Stimulated activated CD8-positive, alpha-beta memory T cell treated with anti-CD3 and anti-CD28 coated beads, Interleukin-2, amount 100 ng/mL, for 1 hour (primary cell): Measurements from ENCODE around the gene RBM19.

ENCODE experiments used
- DNase-seq, 2 donors: peaks; one replicate each; pipeline ENCODE4 v3.0.0-alpha.2; 2020; ENCODE audit warnings: low read depth in 2 of 2

RBM19 gene

DNA sequence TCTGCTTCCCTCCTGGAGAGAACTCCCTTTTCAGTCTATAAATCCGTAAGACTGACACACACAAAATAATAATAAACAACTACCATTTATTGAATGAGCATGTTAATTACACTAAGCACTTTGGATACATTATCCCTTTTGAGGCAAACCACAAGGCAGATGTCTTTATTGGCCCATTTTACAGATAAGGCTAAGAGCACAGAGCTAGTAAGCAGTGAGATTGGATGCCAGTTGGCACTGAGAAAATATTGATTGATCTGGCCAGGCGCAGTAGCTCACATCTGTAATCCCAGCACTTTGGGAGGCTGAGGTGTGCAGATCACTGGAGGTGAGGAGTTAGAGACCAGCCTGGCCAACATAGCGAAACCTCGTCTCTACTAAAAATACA lies 21.9 kb upstream of the RBM19 start:
- DNase-seq = no peak

DNA sequence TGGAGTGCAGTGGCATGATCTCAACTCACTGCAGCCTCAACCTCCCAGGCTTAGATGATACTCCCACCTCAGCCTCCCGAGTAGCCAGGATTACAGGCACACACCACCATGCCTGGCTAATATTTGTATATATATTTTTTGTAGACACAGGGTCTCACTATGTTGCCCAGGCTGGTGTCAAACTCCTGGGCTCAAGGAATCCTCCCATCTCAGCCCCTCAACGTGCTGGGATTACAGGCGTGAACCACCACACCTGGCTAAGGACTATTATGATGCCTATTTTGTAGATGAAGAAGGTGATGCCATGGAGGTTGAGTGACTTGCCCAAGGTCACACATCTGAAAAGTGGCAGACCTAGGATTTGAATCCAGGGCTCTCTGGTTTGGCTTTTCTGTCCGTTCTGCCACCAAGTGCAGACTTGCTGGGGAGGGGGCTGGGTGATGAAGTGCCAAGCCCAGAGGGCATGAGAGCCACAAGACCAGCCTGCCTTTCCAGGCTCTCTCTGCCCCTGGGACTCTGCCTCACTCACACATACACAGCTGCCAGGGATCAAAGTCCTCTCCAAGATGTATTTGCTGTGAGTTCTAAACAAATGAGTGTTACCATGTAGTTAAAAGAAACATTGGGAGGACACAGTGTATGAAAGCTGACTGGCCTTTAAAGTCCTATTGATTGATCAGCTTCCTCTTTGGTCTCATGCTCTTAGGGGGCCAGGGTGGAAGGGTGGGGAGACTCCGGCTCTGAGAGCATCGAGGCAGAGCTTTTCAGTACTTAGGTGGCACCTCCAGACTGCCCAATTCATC lies 21.3 kb upstream of the RBM19 start:
- no peak for DNase-seq

DNA sequence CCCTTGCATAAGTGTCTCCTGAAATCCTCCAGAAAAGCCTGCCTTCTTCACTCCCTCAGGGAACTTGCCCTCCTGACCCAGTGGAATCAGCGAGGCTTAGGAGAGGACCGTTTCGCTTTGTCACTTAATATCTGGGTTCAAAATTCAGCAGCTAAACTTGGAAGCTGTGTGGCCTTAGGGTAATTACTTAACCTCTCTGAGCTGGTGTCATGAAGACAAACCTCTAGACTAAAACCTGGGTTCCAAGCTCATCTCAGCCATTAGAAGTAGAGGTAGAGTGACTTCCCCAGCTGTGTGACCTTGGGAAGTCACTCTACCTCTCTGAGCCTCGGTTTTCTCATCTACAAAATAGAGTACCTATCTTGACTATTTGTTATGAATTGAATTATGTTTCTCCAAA lies 18.3 kb upstream of the RBM19 start:
- no peak for DNase-seq

DNA sequence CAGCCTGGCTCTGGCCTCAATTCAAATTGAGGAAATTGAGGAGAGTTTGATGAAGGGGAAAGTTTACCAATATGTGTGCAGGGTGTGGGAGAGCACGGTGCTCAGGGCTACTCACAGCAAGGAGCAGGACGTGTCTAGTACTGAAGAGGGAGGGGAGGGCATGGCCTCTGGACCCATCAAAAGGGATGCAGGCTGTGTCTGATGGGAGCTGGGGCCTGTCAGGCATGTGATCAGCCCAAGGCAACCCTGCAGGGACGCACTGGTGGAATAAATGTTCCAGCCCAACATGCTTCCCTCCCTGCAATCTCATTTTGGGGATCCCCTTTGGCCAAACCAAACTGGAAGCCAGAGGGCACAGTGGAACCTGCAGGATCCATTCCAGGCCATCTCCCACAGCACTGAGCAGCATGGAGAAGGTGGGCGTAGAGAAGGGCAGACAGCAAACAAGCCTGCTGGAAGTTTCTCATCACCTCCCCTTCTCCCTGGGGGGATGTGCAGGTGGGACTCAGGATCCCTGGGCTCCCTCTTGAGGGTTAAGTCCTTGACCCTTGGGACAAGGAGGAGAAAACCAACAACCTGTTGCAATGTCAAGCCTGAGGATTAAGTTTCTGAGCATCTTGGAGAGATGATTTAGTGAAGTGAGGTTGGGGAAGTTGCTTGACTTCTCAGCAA lies 17.8 kb upstream of the RBM19 start:
- DNase-seq = no peak

DNA sequence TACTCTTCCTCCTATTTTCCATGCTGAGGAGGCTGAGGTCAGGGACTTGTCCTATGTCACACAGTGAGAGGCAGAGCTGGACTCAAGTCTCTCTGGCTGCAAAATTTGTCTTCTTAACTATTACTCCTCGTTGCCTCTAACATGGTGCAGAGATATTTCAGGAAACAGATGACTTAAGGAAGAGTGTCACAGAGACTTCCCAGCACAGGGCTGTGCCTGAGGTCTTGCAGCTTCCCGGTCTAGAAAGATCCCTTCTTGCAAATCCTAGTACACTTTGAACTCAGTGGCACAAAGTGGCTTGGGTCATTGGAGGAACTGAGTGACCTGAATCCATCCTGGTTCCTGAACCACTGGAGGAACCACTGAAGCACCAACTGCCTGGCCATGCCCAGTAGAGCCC lies 17.1 kb upstream of the RBM19 start:
- no peak for DNase-seq

DNA sequence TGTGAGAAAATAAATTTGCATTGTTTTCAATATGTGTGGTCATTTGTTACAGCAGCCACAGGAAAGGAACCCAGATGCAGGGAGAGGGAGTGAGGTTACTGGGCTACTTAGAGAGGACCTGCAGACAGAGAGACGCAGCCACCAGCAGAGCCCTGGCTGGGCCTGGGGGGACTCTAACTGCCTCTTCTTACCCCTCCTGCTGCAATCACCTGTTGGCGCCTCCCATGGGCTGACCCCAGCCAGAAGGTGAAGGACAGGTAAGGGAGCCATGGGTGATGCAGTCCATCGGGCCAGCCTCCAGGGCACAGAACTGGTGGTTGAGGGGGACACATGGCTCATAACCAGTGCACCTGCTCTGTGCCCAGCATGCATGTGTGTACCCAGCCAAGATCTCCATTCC lies 15.8 kb upstream of the RBM19 start:
- no peak for DNase-seq

DNA sequence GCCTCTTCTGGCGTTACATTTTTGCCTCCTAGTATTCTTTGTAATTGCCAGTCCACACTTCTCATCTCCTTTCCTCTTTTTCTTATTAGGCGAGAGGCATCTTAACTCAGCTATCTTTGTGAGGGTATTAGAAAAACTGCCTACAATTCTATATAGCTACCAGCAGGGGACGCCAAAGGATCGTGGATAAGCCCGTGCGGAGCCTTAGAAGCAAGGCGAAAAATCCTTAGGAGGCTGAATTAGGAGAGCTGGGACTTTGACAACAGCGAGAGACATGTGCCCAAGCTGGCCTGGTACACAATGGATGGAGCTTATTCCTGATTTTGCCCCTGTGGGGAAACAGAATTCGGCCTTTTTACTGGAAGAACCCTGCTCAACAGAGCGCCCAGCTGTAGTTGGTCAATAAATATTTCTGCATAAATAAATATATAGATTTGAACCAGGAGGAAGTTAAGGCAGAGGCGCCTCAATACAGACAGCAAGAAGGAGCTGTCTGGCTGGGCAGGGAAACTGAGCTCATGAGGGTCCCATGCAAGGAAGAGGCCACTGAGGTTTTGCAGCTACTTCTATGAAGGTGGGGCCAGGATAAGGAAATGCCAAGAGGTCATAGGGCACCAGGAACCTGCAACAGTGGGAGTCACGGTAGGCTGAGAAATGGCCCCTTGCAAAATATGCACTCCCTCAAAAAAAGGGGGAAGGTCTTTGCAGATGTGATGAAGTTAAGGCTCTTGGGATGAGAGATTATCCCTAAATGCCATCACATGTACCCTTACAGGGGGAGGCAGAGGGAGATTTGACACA lies 14.6 kb upstream of the RBM19 start:
- DNase-seq = no peak

DNA sequence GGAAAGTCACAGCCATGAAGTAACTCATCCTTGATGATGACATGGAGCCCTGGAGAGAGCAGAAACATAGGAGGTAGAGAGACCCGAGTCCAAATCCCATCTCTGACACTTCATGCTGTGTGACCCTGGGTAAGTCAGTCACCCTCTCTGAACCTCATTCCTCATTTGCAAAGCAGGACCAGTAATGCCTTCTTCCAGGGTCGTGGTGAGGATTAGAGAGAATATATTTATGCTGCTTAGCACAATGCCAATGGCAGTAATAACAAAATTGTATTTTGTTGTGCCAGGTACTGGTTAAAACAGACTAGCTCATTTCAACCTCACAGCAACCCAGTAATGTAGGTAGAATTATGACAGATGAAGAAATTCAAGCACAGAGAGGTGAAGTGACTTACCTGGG lies 13.9 kb upstream of the RBM19 start:
- DNase-seq = no peak

DNA sequence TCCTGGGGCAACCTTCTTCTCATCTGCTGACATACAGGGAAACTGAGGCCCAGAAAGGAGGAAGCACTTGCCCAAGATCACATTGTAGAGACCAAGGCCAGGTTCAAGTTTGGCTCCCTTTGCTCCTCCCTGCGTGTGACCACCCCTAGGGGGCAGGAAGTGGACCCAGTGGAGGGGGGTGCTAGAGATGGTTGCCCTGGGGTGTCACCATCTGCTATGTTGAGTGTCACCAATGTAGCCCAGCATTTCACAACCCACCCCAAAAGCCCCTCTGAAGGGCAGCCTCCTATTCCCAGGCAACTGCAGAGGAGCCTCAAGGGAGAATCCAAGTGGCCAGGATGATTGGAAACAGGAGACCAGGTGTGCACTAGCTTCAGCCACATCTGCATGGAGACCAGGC lies 12.0 kb upstream of the RBM19 start:
- DNase-seq = no peak

DNA sequence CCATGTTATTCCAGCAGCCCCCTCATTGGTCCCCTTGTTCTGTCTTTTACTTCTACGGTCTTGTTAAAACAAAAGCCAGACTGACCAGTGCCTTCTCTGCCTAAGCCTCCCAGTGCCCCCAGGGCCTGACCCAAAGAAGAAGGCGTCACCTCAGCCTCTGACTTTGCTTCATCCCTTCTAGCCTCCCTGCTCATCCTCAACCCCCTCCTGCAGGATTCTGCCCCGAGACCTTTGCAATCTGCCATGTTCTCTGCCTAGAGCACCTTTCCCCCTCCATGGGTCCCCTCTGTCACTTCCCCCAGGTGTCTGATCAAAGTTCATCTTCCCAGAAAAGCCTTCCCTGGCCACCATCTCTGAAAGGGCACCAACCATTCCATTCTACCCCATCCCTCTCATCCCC lies 7.9 kb upstream of the RBM19 start:
- DNase-seq = no peak

DNA sequence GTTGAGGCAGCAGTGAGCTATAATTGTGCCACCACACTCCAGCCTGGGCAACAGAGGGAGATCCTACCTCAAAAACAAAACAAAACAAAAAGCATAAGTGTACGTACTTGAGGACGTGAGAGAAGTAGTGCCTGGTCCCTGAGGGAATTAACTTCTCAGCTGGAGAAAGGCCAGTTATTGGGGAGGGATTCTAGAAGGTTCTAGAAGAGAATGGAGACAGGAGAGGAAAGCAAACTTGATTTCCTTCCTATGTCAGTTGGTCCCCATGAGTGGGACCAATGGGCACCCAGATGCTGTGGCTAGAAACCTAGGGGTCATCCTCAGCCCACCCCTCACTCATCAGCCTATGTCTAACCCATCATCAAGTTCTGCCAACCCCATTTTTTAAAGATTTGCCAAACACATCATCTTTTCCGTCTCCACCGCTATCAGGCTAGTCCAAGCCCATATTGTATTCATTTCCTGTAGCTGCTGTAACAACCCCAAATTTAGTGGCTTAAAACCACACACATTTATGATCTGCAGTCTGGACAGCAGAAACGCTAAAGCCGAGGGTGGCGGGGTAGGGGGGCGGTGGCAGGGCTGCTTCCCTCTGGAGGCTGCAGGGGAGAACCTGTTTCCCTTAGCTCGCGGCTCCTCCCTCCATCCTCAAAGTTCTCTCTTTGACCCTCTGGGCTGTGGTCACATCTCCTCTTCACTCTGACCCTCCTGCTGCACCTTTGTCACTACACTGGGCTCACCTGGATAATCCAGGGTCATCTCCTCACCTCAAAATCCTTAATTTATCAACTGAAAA lies 7.2 kb upstream of the RBM19 start:
- no peak for DNase-seq

DNA sequence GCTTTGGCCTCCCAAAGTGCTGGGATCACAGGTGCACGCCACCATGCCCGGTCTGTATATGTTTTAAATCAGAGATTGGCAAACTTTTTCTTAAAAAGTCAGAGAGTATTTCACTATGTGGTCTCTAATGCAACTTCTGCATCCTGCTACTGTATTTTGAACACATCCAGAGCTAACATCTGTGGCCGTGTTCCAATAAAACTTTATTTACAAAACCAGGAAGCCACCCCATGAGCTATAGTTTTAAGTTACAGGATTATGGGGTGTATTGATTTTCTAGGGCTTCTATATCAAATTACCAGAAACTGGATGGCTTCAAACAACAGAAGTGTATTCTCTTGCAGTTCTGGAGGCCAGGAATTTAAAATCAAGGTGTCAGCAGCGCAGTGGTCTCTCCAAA lies 5.3 kb upstream of the RBM19 start:
- DNase-seq = no peak

DNA sequence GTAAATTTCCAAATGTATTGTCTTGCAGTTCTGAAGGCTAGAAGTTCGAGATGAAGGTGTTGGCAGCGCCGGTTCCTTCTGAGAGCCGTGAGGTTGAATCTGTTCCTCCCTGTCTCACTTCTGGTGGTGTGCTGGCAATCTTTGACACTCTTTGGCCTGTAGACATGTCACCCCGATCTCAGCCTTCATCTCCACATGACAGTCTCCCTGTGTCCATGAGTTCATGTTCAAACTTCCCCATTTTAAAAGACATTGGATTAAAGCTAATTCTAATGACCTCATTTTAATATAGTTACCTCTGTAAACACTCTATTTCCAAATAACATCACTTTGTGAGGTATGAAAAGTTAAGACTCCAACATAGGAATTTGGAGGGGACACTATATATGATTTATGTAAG lies 4.1 kb upstream of the RBM19 start:
- DNase-seq = no peak

DNA sequence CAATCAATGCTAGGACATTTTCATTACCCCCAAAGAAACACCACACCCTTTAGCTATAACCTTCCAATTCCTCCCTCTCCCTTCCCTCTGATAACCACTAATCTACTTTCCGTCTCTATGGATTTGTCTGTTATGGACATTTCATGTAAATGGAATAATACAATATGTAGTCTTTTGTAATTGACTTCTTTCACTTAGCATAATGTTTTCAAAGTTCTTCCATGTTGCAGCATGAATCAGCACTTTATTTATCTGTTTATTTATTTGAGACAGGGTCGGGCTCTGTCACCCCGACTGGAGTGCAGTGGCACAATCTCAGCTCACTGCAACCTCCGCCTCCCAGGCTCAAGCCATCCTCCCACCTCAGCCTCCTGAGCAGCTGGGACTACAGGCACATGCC lies 1.2 kb upstream of the RBM19 start:
- DNase-seq = no peak

DNA sequence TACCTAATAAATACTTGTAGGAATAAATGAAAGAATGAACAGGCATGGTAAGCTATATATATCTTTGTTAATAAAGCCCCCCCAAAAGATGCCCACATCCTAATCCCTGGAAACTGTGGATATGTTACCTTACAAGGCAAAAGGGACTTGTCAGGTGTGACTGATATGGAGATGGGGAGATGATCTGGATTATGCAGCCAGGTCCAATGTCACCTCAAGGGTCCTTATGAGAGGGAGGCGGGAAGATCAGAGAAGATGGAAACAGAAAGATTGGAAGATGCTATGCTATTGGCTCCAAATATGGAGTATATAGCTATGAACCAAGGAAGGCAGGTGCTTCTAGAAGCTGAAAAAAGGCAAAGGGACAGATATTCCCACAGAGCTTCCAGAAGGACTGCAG lies 3.4 kb downstream of the RBM19 start:
- DNase-seq = no peak

DNA sequence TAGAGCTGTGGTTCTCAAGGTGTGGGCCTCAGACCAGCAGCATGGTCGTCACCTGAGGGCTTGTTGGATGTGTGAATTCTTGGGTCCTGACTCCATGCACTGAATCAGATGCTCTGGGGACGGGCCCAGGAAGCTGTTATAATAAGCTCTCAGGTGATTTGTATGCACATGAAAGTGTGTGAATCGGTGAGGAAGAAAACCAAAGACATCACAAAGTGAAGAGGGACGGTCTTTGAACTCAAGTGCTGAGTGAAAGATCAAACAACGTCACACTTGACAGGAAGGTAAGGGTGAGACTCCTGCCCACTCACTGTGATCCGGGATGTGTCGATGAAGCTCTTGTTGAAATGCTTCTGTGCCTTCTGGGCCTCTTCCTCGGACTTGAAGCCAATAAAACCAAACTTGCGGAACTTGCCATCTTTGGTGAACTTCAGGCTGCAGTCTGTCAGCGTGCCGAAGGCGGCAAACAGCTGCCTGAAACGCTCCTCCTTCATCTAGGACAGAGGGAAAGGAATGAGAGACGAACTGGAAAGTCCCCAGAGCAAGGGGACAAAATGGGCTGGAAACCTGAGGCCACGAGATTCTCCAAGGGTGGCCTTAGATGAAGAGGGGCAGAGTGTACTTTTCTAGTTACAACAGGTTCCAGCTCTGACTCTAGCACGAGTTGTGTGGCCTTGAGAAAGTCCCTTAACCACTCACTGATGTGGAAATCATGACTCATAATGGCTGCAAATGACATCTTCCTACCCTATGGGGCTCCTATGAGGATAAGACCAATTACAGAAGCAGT lies 4.0 kb downstream of the RBM19 start:
- DNase-seq = no peak

DNA sequence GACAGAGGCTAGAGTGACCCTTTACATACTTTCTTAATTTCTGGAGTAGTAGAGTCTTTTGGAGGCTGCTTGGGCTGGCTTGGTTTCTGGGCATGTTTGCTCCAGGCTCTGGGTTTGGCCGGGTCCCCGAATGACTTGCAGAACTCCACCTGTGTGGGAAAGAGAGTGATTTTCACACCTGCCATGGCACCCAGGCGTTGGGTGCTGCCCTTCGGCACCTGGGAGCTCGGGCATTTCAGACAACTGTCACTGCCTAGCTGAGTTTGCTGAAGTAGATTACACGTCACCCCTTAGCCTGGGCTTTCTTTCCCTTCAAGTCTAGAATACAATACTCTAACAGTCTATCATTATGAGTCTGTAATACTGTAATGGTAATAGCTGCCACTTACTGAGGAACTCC lies 6.1 kb downstream of the RBM19 start:
- DNase-seq = no peak

DNA sequence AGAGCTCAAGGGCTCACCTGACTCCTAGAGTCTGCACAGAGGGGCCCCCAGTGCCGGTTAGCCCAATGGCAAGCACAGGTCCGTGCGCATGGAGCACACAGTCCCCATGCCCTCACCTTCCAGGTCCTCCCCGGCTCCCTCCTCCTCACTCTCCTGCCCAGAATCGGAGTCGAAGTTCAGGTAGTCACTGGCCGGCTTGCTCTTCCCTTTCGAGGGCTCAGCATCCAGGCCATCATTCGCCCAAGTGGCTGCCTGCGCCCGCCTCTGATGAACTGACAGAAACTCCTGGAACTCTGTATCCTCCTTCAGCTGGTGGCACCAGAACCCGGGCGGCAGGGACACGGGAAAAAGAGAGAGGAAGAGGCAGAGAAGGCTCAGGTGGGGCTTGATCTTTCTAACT lies 7.0 kb downstream of the RBM19 start:
- no peak for DNase-seq

DNA sequence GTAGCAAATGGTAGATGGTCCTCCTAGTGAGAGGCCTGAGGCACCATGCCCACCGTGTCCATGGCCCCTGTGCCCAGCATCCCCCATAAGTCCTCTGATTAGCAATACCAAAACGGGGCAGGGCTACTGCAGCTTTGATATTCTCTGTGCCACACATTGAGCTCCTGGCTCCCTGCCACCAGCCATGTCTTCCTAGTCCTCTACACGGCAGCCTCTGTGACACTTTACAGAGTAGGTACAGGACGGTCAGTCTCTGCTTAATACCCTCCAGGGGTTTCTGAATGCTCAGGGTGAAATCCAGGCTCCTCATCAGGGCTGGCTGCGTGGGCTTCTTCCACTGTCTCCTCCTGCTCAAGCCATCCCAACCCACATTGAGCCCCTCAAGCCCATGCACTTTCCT lies 8.0 kb downstream of the RBM19 start:
- DNase-seq = no peak

DNA sequence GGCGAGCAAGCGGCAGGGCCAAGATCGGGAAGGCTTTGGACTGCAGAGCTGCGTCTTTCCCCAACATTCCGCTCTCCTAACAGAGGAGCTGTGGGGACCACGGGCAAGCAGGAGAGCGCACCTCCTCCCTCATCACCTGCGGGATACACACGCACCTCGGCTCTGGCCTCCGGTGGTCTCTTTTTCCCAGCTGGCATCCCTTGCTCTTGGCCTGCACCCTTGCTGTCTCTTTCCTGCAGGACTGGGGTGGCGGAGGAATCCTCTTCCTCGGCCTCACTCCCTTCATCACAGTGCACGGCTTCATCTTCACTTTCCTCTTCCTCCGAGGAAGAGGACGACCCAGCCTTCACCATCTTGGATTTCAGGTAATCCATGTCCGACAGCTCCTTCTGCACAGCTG lies 8.5 kb downstream of the RBM19 start:
- no peak for DNase-seq
